Measurements from ENCODE around the gene KCNJ13.
"Not testable (repeated sequence)": the region's sequence is repeated elsewhere in the genome, so short reads cannot be mapped to it uniquely, and the experiment has no call there.

KCNJ13 gene

GRCh38 chr2:232761301-232761907 is 15.0 kb downstream of the KCNJ13 start:
- DNase-seq (ENCODE audit: low spot score) = no peak

DNA sequence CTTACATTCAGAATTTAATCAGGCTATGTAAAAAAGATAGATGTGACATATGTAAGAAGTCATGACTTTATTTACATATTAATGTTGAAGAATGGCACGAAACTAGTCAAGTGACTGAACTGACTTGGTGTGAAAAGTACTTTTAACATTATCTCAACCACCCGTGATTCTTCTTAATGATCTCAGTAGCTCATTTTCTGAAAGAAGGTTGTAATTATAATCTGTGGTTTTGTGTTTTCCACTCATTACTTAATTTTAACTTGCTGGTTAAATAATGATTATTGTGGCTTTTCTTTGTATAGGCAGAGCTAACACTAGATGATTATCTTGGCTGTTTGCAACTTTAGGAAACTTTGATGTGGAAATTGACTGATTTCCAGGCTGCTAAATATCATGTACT is 18.5 kb downstream of the KCNJ13 start:
- DNase-seq (ENCODE audit: low spot score) = no peak

- no peak for DNase-seq (ENCODE audit: low spot score)
These were observed 26.2 kb downstream of the KCNJ13 start for GRCh38 chr2:232750135-232750671.

GRCh38 chr2:232749331-232749730 is 27.0 kb downstream of the KCNJ13 start:
- no peak for DNase-seq (ENCODE audit: low spot score)

DNA sequence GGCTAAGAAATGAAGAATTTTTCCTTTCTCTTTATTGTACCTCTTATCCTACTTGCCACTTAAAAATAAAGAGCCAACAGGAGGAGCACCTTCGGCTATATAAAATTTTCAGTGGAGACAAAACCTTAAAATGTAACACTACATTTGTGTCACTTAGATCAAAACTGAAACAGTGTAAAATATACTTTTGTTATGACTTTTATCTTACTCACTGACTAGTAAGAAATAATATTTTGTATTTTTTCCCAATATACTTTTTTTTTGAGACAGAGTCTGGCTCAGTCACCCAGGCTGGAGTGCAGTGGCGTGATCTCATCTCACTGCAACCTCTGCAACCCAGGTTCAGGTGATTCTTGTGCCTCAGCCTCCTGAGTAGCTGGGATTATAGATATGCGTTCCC is 28.3 kb downstream of the KCNJ13 start:
- no peak for DNase-seq (ENCODE audit: low spot score)

DNA sequence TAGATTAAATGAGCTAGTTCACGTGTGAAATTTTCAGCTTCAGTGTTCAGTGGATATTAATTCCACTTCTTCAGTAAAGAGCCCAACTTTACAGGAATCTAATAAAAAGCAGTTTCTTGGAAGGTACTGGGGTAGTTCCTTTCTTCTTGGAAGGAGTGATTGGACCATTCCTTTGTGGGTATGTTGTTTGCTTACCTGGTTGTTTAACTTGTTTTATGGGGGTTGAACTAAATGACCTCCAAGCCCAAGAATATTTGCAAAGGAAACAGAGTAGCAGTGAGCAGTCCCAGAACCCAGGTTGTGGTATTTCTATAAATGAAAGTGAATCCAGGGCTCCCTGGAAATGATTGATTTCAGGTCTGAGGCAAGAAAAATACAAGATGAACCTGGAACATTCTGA is 31.4 kb downstream of the KCNJ13 start:
- DNase-seq (ENCODE audit: low spot score) = no peak

GRCh38 chr2:232741972-232742371 is 34.4 kb downstream of the KCNJ13 start:
- DNase-seq (ENCODE audit: low spot score) = no peak

DNA sequence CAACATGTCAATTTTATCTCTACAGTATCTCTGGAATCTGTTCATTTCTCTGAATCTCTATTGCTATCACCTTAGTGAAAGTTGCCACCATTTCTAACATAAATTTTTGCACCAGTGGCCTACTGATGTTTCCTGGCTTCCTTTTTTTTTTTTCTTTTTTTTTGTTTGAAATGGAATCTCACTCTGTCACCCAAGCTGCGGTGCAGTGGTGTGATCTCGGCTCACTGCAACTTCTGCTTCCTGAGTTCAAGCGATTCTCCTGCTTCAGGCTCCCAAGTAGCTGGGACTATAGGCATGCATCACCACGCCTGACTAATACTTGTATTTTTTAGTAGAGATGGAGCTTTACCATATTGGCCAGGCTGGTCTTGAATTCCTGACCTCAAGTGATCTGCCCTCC is 35.1 kb downstream of the KCNJ13 start:
- no peak for DNase-seq (ENCODE audit: low spot score)

DNA sequence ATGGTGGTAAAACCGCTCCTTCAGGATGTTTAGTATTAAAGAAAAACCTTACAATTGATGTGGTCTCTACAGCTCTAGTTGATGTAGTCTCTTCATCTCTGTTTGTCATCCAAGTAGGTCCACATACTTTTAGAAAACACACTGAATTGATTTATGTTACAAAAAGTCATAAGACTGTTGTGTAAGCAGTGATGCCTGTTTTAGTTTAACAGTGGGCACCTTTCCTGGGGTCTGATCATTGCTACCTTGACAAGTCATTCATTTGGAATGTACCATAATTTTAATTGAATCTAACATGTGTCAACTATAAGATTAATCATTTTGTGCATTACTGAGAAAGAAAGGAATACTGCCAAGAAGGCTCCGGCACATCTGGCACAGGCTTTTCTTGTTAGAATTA is 44.9 kb downstream of the KCNJ13 start:
- no peak for DNase-seq (ENCODE audit: low spot score)

GRCh38 chr2:232728785-232729184 is 47.6 kb downstream of the KCNJ13 start:
- no peak for DNase-seq (ENCODE audit: low spot score)

- no peak for DNase-seq (ENCODE audit: low spot score)
These were observed 53.3 kb downstream of the KCNJ13 start for GRCh38 chr2:232723027-232723426.

DNA sequence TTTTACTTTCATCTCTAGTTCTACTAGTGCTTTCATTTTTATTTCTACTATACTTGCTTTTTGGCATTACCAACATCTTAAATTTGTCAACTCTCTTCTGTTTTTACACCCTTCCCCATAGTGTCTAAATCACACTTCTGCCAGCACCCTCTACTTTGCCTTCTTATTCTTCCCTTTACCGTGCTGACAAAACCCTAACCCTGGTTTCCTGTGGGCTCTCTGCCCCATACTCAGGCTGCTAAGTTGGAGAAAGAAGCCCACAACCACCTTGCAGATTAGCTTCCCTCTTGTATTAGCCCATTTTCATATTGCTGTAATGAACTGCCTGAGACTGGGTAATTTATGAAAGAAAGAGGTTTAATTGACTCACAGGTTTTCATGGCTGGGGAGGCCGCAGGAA is 54.5 kb downstream of the KCNJ13 start:
- no peak for DNase-seq (ENCODE audit: low spot score)

DNA sequence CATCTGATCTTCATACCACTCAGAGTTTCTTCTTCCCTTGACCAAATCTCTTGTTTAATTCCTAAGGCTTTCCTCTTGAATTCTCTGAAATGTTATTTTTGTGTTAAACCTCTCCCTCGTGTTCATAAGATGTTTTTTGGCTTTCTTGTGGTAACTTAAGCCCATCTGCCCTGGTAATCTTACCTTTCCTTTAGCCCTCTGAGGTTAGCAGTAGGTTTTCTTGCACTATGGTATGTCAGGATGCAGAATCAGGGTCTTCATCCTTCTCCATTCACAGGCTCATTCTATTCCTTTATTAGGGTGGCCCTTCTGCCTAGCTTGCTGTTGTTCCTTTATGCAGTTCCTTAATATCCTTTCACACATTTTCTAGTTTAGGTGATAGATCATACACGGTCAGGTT is 55.1 kb downstream of the KCNJ13 start:
- DNase-seq (ENCODE audit: low spot score) = no peak

GRCh38 chr2:232720056-232720455 is 56.3 kb downstream of the KCNJ13 start:
- not testable (repeated sequence) for DNase-seq (ENCODE audit: low spot score)

Measured in left forelimb (tissue), 1 donor.